GM13977 (cell line): ENCODE data around the gene RALGPS2.

Source experiments
- DNase-seq: peaks from one replicate; pipeline ENCODE4 v3.0.0; 2012; ENCODE audit warnings: low spot score
- CTCF ChIP-seq: IDR thresholded peaks from 2 replicates; pipeline ENCODE4 v1.5.1; 2012; ENCODE audit warnings: mild to moderate bottlenecking, control low read depth; ENCODE audit not compliant: insufficient read depth; ENCODE audit errors: extremely low read depth, missing control alignments
- in situ Hi-C: fragments of 300-500 bp; cut with MboI; formaldehyde crosslinking; loops from one replicate; pipeline ENCODE4 v1.12.0; 2022; ENCODE audit warnings: low sequenced_read_pairs, low pct_unique_long_range_greater_than_20kb, mixed read lengths, inconsistent platforms; ENCODE audit not compliant: unreplicated experiment

The RALGPS2 gene

GRCh38 chr1:178694923-178695525 lies 30.0 kb upstream of the RALGPS2 start:
- in situ Hi-C loops: no loop called here
- no peak for TF ChIP-seq CTCF
- no peak for DNase-seq

GRCh38 chr1:178702146-178702545 lies 22.9 kb upstream of the RALGPS2 start:
- in situ Hi-C loops: no loop called here
- TF ChIP-seq CTCF: no peak
- DNase-seq: no peak

- no peak for DNase-seq
- in situ Hi-C loops: no loop called here
- TF ChIP-seq CTCF: no peak
Measured at GRCh38 chr1:178704833-178705232, 20.2 kb upstream of the RALGPS2 start.

- DNase-seq: no peak
- TF ChIP-seq CTCF: no peak
- in situ Hi-C loops: no loop called here
Measured at GRCh38 chr1:178706432-178706831, 18.6 kb upstream of the RALGPS2 start.

- no peak for DNase-seq
- TF ChIP-seq CTCF: no peak
- in situ Hi-C loops: no loop called here
Measured at GRCh38 chr1:178713259-178713658, 11.8 kb upstream of the RALGPS2 start.

GRCh38 chr1:178714453-178714852 lies 10.6 kb upstream of the RALGPS2 start:
- in situ Hi-C loops: no loop called here
- no peak for DNase-seq
- TF ChIP-seq CTCF: no peak

- no peak for TF ChIP-seq CTCF
- in situ Hi-C loops: no loop called here
- no peak for DNase-seq
Measured at GRCh38 chr1:178716111-178716510, 8.9 kb upstream of the RALGPS2 start.
